HepG2 (cell line): ENCODE data around the gene COMMD8. TPM values are rescaled to one million over a fixed set of nuclear protein-coding genes. Genes with fewer than 3 reads are reported as not detected.
A peak's percentile ranks its signal among the peaks of the same experiment; 100 is the strongest.

Source experiments
- ARID2 ChIP-seq: sonication (generic); formaldehyde crosslinking; IDR thresholded peaks from 2 replicates; pipeline ENCODE4 v1.8.1; 2022; ENCODE audit warnings: mild to moderate bottlenecking, missing genetic modification reagents, borderline replicate concordance
- EP300 ChIP-seq, 3 experiments: sonication (generic) in 1 of 3; formaldehyde crosslinking in 1 of 3; IDR thresholded peaks; 2 replicates each; pipeline versions ENCODE4 v1.5.1 to v1.6.1; 2011 to 2020; ENCODE audit warnings: low read depth in 2 of 3, low read length in 2 of 3, borderline replicate concordance in 1 of 3, improper control_type of control experiment in 1 of 3, mild to moderate bottlenecking in 1 of 3, missing genetic modification reagents in 1 of 3, moderate library complexity in 1 of 3
- FOXK2 ChIP-seq: fragments of 450-650 bp; IDR thresholded peaks from 2 replicates; pipeline ENCODE4 v1.6.1; 2016
- HNRNPUL1 ChIP-seq: fragments of 200-400 bp; formaldehyde crosslinking; IDR thresholded peaks from 2 replicates; pipeline ENCODE4 v1.6.1; 2017; ENCODE audit warnings: low read depth, mild to moderate bottlenecking, low read length, moderate library complexity
- IKZF4 ChIP-seq: sonication (generic); formaldehyde crosslinking; IDR thresholded peaks from 2 replicates; pipeline ENCODE4 v1.5.1; 2020; ENCODE audit warnings: borderline replicate concordance, mild to moderate bottlenecking, low read depth, missing genetic modification reagents; ENCODE audit errors: not compliant biosample characterization
- IKZF5 ChIP-seq: IDR thresholded peaks from 2 replicates; pipeline ENCODE4 v1.6.1; 2018; ENCODE audit warnings: missing genetic modification reagents, mild to moderate bottlenecking, missing compliant biosample characterization
- KMT2B ChIP-seq: IDR thresholded peaks from 2 replicates; pipeline ENCODE4 v1.6.1; 2016; ENCODE audit warnings: missing genetic modification reagents, missing compliant biosample characterization
- MEIS1 ChIP-seq: sonication (generic); formaldehyde crosslinking; IDR thresholded peaks from 2 replicates; pipeline ENCODE4 v1.9.0; 2021; ENCODE audit warnings: mild to moderate bottlenecking, missing genetic modification reagents, moderate library complexity, borderline replicate concordance
- NR0B2 ChIP-seq: sonication (generic); formaldehyde crosslinking; IDR thresholded peaks from 2 replicates; pipeline ENCODE4 v1.4.0; 2020; ENCODE audit warnings: mild to moderate bottlenecking, missing genetic modification reagents
- SIX1 ChIP-seq: sonication (generic); formaldehyde crosslinking; IDR thresholded peaks from 2 replicates; pipeline ENCODE4 v1.4.0; 2020; ENCODE audit warnings: missing genetic modification reagents, borderline replicate concordance
- SP4 ChIP-seq: sonication (generic); formaldehyde crosslinking; IDR thresholded peaks from 2 replicates; pipeline ENCODE4 v1.8.1; 2023; ENCODE audit warnings: mild to moderate bottlenecking, missing genetic modification reagents
- USF2 ChIP-seq, 2 experiments: sonication (generic) in 1 of 2; formaldehyde crosslinking in 1 of 2; IDR thresholded peaks; 2 replicates each; pipeline versions ENCODE4 v1.5.1 to v1.6.1; 2011 to 2020; ENCODE audit warnings: borderline replicate concordance in 1 of 2, low read depth in 1 of 2, low read length in 1 of 2, mild to moderate bottlenecking in 1 of 2, missing genetic modification reagents in 1 of 2, moderate library complexity in 1 of 2
- ZBTB46 ChIP-seq: sonication (generic); formaldehyde crosslinking; IDR thresholded peaks from 2 replicates; pipeline ENCODE4 v1.4.0; 2020; ENCODE audit warnings: mild to moderate bottlenecking, missing genetic modification reagents, borderline replicate concordance
- ZIK1 ChIP-seq: sonication (generic); formaldehyde crosslinking; IDR thresholded peaks from 2 replicates; pipeline ENCODE4 v1.5.0; 2020; ENCODE audit warnings: mild to moderate bottlenecking, low read depth, missing genetic modification reagents, borderline replicate concordance
- ZNF609 ChIP-seq: sonication (generic); formaldehyde crosslinking; IDR thresholded peaks from 2 replicates; pipeline ENCODE4 v1.4.0; 2020; ENCODE audit warnings: mild to moderate bottlenecking, missing genetic modification reagents, borderline replicate concordance
- ZSCAN25 ChIP-seq: sonication (generic); formaldehyde crosslinking; IDR thresholded peaks from 2 replicates; pipeline ENCODE4 v1.8.0; 2022; ENCODE audit warnings: mild to moderate bottlenecking, missing genetic modification reagents
- polyA plus RNA-seq, 8 experiments: library from polyadenylated mRNA; depleted of rRNA in 3 of 8; stranded (reverse) in 7 of 8; unstranded in 1 of 8; fragments of >200 nt; fragmentation: Illumina TruSeq in 4 of 8; extraction: Trizol in 4 of 8; gene quantifications; 2 replicates each; pipeline versions ENCODE4 v1.2.1 to v1.2.3, GENCODE V29; 2011 to 2016; ENCODE audit warnings: low read depth in 4 of 8, missing spikeins in 1 of 8, mixed read lengths in 1 of 8; ENCODE audit not compliant: insufficient read depth in 1 of 8
- total RNA-seq, 5 experiments: library from RNA; depleted of rRNA; stranded (reverse); fragments of >200 nt; fragmentation: Illumina TruSeq; extraction: Trizol; gene quantifications; 2 replicates each; pipeline ENCODE4 v1.2.3, GENCODE V29; 2016; ENCODE audit warnings: low read depth in 1 of 5

Gene COMMD8
- total and polyA plus RNA-seq, 2 of the 13 experiments (the other 11 are each of a cell fraction or from before 2014, with no cell fraction given) = 7.1 to 20.3 TPM

- TF ChIP-seq ZBTB46 (CRISPR knock-in tag) = no peak
- TF ChIP-seq SP4 = no peak
- peak; percentile 55 for TF ChIP-seq IKZF4
- TF ChIP-seq HNRNPUL1 = no peak
- 0 out of 2 replicates have a peak, but pooled peaks have one; percentile 46 for TF ChIP-seq ARID2 (CRISPR knock-in tag)
- TF ChIP-seq FOXK2 = no peak
- TF ChIP-seq ZNF609 (CRISPR knock-in tag) = no peak
- TF ChIP-seq EP300 (IDR thresholded peaks at IDR 0.05; ENCODE audit: low read depth in 2 of 2, low read length in 2 of 2) = no peak
- no peak for TF ChIP-seq EP300 (CRISPR knock-in tag; IDR thresholded peaks at IDR 0.05; ENCODE audit: borderline replicate concordance)
- peak; percentile 99 for TF ChIP-seq USF2 (IDR thresholded peaks at IDR 0.05; ENCODE audit: low read depth, low read length)
- peak; percentile 99; the same call in 1 of the 2 replicates for TF ChIP-seq USF2 (CRISPR knock-in tag; IDR thresholded peaks at IDR 0.05; ENCODE audit: borderline replicate concordance)
- TF ChIP-seq MEIS1 (CRISPR knock-in tag) = no peak
- TF ChIP-seq SIX1 = no peak
- peak; percentile 83 for TF ChIP-seq KMT2B
- peak; percentile 81 for TF ChIP-seq ZSCAN25 (CRISPR knock-in tag)
- TF ChIP-seq IKZF5 = peak; percentile 81; the same call in 1 of the 2 replicates
- no peak for TF ChIP-seq ZIK1
- TF ChIP-seq NR0B2 = no peak
Observed at GRCh38 chr4:47463235-47463956, at the start of gene COMMD8 (continued).
